ENCODE results near the gene GTF2A1L.

Gene GTF2A1L

DNA sequence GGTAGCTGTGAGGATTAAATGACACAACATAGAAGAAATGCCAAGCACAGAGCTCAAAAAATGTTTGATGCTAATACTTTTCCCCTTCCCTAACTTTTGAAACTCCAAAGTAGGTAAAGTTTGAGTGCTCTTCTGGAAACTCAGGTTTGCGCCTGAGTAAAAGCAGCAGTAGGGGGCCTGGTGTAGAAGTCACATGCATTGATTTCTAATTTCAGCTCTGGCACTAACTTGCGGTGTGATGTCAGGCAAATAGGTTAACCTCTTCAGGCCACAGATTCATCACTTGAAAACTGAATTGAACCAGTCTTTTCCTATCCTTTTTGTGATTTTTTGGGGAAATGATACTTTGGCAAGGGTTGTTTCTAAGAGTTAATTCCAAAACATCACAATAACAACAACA lies 110.6 kb downstream of the GTF2A1L start:
- FAIRE-seq = no peak
- no peak for DNase-seq (ENCODE audit: insufficient read length, low spot score)
- TF ChIP-seq, protein P1, sequence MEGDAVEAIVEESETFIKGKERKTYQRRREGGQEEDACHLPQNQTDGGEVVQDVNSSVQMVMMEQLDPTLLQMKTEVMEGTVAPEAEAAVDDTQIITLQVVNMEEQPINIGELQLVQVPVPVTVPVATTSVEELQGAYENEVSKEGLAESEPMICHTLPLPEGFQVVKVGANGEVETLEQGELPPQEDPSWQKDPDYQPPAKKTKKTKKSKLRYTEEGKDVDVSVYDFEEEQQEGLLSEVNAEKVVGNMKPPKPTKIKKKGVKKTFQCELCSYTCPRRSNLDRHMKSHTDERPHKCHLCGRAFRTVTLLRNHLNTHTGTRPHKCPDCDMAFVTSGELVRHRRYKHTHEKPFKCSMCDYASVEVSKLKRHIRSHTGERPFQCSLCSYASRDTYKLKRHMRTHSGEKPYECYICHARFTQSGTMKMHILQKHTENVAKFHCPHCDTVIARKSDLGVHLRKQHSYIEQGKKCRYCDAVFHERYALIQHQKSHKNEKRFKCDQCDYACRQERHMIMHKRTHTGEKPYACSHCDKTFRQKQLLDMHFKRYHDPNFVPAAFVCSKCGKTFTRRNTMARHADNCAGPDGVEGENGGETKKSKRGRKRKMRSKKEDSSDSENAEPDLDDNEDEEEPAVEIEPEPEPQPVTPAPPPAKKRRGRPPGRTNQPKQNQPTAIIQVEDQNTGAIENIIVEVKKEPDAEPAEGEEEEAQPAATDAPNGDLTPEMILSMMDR (IDR thresholded peaks at IDR 0.05; ENCODE audit: insufficient read depth, missing control alignments) = no peak

DNA sequence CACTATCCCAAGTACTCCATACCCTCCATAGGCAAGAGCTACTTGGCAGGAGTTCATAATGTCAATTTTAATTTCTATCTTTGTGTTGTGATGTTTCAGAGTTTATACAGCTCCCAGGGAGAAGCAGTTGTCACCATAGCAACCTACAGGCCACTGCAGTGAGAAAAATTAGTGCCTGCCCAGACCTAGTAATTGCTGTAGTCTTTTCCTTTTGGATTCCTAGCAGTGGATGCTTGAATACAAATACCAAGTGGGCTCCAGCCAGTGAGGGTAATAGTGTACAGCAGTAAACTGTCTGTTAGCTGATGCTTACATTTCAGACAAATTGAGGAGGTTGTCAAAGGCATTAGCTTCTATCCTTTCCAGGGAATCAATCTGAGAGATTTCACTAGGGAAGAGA lies 111.2 kb downstream of the GTF2A1L start:
- TF ChIP-seq, protein P1 (IDR thresholded peaks at IDR 0.05; ENCODE audit: insufficient read depth, missing control alignments) = no peak
- DNase-seq (ENCODE audit: insufficient read length, low spot score) (no peak), FAIRE-seq (no peak)

All from D721Med (cell line).